D341Med (cell line): ENCODE data around the gene RTP4.
"Not testable (repeated sequence)": the region's sequence is repeated elsewhere in the genome, so short reads cannot be mapped to it uniquely, and the experiment has no call there.

Experiments
- DNase-seq: peaks from one replicate; pipeline ENCODE4 v3.0.0; 2012; ENCODE audit warnings: low spot score

RTP4 gene

DNA sequence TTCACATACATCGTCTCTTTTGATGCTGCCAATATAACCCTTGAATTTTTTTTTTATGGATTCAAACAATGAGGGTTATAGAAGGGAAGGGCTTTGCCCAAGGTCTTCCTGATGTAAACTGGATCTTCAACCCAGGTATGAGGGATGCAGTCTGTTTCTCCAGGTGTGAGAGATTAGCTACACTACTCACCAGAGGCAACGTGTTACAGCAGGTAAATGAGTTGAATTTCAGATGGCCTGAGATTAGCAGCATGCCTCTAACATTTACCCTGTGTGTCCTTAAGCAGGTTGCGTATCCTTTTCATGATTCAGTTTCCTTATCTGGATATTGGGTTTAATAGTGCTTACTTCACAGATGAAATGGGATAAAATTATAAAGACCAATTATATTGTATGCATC lies 1.9 kb downstream of the RTP4 start:
- no peak for DNase-seq

DNA sequence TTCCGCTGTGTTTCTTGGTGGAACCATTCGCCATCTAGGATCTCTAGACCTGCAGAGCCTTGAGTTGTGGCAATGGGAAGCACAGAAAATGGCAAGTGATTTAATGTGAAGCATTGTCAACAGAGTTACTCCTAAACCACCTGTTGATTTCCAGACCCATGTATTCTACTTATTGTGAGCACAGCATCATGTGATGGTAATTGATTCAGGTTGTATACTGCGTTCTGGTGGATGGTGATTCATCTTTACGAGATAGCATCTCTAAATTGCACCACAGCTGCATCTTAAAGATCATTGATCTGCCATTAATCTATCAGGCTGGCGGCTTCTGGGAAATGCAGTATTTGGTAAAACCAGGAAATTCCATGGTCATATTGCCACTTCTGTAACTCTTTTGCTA lies 7.4 kb downstream of the RTP4 start:
- no peak for DNase-seq

DNA sequence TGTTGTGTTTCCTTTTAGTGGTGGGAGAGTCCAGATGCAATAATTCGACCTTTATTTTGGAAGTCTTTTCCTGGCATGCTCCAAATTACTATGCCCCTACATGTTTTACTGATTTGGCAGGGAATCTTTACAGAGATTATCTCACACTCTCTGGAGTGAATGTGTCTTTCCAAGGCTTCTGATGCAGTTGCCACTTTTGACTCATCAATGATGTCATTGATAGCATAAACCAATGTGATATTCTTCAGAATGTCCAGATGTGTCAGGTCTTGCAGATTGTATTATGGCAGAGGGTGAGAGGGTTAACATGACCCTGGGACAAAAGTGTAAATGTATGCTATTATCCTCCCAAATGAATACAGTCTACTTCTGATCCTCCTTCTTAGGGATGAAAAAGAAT lies 9.7 kb downstream of the RTP4 start:
- DNase-seq, result no peak

DNA sequence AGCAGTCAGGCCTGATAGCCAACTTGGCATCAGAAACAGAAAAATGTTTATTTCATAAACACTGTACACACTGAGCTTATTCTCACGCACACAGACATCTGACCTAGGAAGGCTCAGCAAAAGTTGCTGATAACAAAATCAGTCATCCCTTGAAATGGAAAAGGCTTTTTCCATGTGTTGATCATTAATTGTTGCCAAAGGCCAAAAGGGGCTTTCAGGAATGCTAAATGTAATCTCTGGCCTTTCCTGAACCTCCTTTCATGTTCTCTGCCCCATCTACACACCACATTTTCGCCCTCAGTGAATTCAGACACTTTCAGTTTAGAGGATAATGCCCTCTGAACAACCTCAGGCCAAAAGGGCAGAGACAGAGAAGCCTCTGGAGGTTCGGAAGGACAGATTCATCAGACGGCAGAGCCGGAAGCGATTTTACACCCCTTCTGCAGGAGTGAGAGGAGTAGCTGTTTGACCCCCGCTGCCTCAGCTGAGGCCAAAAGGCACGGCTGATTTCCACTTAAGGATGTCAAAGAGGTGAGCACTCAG lies 14.5 kb downstream of the RTP4 start:
- no peak for DNase-seq

DNA sequence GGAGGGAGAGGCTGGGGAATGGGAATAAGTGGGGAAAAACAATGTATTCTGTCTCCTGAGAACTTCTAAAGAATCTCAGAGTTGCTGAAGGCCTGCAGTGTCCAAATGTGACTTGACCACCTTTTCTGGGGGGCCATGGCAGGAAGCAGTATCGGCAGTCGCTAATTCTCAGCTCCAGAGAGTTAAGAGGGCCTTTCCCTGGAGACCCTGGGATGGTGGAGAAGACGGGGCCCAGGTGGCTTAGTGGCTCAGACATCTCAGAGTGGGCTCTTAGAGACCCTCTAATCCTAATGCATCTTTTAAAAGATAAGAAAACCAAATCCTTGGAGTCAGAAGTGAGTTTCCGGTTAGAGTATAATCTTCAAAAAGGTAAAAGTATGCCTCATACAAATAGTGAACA lies 15.1 kb downstream of the RTP4 start:
- no peak for DNase-seq

DNA sequence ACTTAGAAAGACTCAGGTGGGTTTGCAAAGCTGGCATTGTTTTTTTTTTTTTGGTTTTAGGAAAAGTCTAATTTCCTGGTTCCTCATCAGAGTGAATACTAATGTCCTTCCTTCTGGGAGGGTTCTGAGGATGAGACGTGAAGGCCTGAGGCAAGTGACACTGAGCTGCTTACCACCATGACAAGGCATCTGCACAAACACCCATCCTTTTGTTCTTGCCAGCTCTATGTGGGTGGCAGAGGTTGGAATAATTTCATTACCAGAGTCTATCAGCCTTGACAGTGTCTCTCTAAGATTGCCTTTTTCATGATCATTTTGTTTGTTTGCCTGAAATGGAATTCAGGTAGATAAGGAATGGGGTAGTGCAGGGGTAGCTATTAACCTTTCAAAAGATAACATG lies 17.1 kb downstream of the RTP4 start:
- no peak for DNase-seq

DNA sequence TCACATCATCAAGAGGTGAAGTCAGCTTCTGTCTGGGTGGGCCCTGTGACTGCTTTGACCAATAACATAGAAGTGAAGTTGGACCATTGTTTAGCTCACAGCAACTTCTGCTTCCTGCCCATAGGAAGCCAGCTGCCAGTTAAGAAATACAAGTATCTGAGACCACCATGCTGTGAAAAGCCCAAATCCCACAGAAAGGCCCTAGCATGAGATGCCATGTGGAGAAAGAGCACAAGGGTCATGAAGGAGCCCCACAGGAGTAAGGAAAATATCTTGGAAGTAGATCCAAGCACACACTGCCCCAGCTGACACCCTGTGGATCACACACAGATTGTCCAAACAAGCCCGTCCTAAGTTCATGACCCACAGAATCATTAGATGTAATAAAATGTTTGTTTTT lies 28.5 kb downstream of the RTP4 start:
- DNase-seq, result no peak

DNA sequence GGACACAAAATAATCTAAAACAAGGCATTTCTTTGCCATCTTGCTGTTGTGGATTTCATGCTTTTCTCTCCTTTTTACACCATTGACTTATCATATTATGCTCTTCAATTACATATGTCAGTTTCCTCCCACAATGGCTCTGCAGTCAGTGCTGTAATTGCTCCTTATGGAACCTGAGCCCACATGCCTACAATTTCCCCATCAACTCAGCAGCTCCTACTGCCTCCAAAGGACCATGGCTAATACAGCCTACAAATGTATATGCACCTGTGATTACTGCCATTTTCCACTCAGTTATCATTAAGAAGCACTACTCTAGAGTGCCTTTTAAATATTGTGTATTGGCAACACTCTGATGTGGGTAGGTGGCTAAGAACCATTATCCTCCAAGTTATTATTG lies 30.8 kb downstream of the RTP4 start:
- no peak for DNase-seq

DNA sequence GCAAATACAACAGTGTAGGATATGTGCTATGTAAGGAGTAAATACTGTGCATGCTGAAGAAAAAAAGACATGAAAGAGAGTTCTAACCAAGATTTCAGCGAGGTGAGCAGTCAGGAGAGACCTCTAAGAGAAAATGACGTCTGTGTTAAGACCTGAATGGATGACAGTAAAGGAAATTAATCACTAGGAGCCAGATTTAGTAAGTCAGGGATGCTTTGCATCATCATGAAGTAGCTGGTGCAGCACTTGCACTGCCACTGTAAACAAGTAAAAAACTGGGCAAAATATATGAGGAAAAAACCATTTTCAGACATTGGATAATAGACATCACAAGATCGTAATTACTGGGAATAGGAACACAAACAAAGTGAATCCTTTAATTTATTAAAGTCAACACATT lies 32.6 kb downstream of the RTP4 start:
- no peak for DNase-seq

DNA sequence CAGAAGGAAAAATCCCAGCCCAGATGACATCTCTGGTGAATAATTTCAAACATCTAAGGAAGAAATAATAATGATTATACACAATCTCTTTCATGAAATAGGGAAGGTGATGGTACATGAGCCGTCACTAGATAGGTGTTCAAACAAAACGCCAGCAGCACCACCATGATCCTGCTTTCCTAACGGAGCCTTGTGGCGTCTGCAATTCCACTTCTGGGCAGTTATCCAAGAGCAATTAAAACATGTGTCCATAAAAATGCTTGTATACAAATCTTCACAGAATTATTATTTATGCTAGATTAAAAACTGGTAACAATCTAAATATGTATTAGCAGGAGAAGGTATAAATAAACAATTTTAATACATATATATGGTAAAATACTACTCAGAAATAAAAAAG lies 33.7 kb downstream of the RTP4 start:
- DNase-seq, result no peak

DNA sequence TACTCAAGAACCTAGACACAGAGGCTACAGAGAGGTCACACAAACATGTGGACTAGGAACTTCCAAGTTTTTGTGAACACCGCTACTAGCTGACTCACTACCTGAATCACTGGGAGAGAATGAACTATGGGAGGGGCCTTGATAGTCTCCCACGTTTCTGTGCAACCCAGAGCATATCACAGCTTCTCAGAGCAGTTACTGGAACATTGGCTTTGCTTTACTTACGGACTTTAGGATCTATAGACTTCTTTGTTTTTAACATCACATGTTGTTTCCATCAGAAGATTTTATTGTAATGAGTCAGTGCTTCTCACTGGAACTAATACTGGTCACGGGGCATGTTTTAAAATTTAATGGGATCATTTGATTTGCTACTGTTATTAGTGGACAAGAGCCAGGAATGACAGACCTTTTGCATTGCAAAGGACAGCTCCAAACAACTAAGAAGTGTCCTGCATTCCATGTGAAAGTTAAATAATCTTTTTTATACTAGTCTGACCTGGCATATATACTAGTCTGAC lies 35.6 kb downstream of the RTP4 start:
- DNase-seq, result no peak

DNA sequence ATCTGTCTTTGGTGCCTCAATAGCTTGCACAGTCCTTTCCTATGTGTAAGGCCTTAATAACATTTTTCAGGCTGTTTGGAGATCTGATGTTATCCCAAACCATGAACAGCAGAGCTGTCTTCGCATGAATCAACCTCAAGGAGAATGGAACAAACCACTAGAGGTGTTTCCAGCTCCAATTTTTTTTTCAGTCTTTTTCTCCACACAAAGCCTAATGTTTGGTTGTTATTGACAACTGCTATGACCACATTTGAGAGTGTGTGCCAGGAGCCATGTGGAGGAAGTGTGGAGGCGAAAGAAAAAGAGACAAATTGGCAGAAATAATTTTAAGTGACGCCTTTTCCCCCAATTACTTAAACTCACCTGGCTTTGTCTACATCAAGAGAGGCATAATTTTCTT lies 38.7 kb downstream of the RTP4 start:
- DNase-seq, result no peak

DNA sequence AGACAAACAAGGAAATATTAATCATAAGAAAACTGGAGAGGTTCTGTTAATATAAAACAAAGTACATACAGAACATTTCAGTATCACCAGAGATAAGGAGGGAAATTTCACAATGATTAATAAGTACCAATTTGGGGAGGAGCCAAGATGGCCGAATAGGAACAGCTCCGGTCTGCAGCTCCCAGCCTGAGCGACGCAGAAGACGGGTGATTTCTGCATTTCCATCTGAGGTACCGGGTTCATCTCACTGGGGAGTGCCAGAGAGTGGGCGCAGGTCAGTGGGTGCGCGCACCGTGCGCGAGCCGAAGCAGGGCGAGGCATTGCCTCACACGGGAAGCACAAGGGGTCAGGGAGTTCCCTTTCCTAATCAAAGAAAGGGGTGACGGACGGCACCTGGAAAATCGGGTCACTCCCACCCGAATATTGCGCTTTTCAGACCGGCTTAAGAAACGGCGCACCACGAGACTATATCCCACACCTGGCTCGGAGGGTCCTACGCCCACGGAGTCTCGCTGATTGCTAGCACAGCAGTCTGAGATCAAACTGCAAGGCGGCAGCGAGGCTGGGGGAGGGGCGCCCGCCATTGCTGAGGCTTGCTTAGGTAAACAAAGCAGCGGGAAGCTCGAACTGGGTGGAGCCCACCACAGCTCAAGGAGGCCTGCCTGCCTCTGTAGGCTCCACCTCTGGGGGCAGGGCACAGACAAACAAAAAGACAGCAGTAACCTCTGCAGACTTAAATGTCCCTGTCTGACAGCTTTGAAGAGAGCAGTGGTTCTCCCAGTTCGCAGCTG lies 44.0 kb downstream of the RTP4 start:
- DNase-seq, result not testable (repeated sequence)
